HK-2 (cell line): Measurements from ENCODE around the gene ST6GALNAC6.
"Not testable (repeated sequence)": the region's sequence is repeated elsewhere in the genome, so short reads cannot be mapped to it uniquely, and the experiment has no call there.

Experiments used
- DNase-seq: peaks from one replicate; pipeline ENCODE4 v3.0.0-alpha.2; 2018; ENCODE audit not compliant: unreplicated experiment

The ST6GALNAC6 gene

DNA sequence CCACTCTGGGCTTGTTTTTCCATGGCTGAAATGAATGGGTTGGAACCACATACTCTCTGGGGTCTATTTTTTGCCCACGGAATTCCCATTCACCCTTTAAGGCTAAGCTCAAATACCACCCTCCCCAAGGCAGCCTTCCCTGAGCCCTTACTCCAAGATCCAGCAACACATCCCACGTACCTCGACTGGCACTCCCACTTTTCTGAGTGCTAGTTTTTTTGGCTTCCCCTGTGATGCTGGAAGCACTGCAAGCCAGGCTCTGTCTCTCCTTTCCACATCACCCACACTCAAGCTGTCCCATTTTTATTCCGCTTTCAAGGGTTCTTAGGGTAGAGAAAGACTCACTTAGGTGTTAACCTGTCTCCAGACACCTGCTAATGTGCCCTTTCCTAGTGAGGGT is 6.0 kb downstream of the ST6GALNAC6 start:
- DNase-seq: no peak

DNA sequence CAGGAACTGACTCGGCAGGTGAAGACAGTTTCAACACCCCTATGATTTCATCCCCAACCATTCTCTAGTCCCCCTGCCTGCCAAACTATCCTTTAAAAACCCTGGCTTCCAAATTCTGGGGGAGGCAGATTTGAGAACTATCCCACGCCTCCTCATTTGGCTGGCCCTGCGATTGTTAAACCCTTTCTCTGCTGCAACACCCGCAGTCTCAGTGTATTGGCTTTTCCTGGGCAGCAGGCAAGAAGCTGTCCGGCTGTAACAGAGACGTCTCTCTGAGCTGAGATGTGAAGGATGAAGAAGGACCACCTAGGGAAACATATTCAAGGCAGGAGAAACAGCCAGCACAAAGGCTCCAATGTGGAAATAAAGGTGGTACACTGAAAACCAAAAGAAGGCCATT is 6.6 kb downstream of the ST6GALNAC6 start:
- no peak for DNase-seq

DNA sequence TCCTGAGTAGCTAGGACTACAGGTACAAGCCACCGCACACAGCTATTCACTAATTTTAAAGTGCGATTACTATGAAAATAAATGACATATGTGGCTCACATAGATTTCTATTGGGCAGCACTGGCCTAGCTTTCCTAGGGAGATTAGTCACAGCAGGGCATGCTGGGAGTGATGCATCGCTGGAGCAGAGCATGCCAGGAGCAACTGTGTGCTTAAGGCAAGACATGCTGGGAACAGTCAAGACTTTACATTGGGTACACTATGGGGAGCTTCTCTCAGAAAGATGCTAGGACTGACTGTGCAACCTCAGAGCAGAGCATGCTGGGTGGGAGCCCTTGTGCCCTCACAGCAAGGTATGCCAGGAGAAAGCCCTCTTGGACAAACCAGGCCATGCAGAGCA is 9.3 kb downstream of the ST6GALNAC6 start:
- no peak for DNase-seq

DNA sequence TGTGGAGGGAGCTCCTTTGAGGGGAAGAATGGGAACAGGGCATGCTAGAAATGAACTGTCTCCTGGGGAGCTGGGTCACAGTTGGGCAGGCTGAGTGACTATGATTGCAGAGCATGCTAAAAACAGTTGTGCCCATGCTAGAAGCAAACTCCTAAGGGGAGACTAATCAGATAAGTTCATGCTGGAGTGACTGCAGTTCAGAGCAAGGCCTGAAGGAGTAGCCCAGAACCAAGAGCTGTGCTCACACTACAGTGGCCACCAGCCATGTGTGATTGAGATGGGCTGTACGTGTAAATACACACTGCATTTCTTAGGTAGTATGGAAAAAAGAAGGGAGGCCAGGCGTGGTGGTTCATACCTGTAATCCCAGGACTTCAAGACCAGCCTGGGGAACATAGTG is 11.6 kb downstream of the ST6GALNAC6 start:
- no peak for DNase-seq

DNA sequence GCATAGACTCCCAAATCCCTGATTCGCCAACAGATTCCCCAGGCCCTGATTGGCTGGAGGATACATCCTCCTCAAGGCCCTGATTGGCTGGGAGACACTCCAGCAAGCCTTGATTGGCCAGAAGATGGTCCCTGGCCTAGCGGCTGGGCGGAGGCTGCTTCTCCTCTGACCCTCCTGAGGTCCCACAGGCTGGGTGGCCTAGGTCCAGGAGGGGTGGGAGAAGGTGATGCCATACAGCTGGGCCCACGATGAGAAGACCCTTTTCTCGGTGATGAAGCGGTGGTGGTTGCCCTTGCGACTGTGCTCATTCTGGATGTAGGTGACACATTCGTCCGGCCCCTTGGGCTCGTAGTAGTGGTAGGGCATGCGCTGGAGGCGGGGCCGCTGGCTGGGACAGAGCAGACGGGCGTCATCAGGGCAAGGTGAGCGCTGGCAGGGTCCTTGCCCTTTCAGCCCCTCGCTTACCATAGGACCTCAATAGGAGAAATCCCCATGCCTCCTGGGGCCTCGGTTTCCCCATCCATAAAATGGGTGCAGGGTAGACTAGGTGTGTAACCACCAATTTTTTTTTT is 12.9 kb downstream of the ST6GALNAC6 start:
- DNase-seq: no peak

DNA sequence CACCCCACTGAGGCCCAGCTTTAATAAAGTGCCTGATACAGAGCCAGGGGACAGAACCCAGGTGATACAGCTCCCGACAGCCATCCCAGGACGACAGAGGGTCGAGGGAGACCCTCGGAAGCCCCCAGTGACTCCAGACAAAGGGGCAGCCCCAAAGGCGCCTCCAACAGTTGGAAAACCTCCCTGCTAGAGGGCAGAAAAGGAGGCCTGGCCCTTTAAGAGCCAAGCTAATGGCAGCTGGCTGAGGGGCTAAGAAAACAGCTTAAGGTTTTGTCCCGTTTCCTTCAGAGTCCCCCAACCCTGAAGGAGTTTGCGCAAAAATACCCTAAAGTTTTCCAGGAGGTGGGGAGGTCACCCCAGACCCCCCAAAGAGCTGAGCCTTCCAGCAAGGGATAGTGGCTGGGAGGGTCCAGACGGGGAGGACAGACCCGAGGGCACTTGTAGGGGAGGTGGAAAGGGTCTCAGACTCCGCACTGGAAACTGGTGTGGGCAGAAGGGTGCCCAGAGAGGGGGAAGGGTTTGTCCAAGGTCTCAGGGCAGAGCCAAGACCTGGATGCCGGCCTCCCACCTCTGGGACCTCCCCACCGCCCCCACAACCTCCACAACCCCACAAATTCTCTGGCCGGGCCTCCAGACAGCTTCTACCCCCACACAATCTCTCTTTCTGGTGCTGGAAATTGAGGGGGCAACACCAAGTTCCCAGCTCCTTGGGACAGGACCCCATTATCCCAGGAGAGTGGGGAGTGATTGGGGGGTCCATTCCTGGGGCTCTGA is 13.7 kb downstream of the ST6GALNAC6 start:
- DNase-seq: no peak

- no peak for DNase-seq
Observed at GRCh38 chr9:127884976-127885490, 14.4 kb downstream of the ST6GALNAC6 start.

DNA sequence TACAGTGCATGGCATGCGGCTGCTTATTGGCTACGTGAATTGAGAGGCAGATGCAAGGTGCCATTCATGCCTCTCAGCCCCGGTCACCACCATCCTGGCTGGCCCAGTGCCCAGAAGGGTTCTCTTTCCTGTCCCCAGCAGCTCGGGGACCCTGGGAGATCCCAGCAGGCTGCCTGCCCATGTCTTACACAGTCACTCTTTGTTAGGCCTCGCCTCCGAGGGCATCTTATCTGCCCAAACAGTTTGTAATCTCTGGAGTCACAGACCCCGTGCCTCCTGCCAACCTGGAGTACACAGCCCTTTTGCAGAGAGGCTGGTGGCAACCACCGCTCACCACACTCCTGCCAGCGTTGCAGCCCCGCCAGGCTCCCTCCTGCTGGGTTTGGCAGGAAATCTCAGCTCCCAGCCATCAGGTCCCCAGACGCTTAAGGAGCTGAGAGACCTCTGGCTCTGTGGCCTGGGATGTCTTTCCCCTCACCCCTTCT is 14.9 kb downstream of the ST6GALNAC6 start:
- no peak for DNase-seq

DNA sequence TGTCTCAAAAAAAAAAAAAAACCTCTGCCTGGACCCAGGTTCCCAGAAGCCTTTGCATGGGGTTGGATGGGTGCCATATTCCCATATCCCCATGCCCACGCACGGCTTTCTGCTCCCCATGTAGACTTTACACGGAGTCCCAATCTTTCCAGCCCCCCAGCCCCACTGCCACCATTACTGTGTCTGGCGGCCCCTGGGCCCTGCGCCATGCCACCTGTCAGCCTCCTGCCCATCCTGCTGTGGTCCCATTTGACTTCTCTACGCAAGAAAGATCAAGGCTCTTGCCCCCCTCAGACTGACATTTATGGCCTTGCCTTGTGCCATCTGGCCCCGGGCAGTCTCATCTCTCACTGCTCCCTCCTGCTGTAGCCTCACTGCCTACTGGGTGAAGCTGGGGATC is 15.4 kb downstream of the ST6GALNAC6 start:
- DNase-seq: no peak

DNA sequence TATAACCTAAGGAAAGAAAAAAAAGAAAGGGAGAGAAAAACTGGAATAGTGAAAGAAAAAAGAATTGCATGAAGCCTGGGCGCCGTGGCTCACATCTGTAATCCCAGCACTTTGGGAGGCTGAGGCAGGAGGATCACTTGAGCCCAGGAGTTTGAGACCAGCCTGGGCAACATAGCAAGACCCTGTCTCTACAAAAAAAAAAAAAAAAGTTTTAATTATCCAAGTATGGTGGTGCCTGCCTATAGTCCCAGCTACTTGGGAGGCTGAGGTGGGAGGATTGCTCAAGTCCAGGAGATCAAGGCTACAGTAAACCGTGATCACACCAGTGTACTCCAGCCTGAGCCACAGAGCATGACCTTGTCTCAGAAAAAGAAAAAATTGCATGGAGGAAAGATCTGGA is 17.7 kb downstream of the ST6GALNAC6 start:
- not testable (repeated sequence) for DNase-seq

- DNase-seq: no peak
Observed at GRCh38 chr9:127880143-127880542, 19.3 kb downstream of the ST6GALNAC6 start.

DNA sequence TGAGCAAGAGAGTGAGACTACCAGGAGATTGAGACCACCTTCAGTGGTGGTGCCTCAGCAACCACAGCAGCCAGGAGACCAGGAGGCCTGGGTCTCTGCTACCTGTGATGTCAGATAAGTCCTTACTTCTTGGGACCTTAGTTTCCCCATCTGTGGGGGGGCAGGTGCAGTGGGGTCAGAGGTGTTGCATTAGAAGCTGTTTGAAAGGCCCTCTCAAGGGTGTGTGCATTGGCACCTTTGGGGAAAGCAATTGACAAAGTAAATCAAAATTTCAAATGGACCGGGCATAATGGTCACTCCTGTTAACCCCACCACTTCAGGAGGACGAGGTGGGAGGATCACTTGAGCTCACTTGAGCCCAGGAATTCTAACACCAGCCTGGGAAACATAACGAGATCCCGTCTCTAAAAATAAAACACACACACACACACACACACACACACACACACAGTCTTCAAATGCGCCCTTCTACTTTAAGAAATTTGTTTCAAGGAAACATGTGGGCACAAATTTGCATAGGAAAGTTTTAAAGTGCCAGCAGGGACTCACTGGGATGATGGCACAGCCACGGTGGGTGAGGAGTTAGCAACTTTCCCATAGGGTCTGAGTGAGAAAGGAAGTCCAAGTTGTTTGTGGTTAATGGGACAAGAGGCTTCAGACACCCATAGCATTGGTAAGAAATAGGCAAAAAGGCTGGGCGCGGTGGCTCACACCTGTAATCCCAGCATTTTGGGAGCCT is 20.6 kb downstream of the ST6GALNAC6 start:
- DNase-seq: no peak

DNA sequence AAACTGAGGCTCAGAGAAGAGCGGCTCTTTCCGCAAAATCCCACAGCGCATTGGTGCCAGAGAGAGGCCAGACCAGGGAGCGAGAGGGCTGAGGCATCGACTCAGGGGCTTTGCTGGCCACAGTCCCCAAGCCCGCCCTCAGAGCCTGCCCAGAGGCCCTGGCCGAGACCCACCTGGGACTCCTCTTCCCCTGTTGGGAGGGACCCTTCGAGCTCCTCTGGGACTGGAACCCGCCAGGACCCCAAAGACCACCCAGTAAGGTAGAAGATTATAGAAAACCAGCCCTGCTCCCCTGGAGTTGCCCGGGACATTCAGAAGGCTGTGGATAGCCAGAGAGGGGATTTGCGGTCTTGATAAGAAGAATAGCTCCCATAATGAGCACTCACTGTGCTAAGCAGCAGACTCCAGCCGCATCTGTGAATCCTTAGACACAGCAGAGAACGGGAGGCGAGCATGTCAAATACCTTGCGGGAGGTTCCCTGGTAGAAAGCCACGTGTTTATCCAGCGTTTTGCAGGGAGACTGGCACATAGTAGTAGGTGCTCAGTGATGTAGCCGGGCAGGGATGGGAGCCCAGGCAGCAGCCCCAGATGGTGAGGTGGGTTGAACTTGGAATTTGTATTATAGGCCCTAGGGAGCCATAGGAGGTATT is 21.3 kb downstream of the ST6GALNAC6 start:
- no peak for DNase-seq

GRCh38 chr9:127877566-127877998 is 21.8 kb downstream of the ST6GALNAC6 start, which contains the start of gene AK1:
AK1 (minus strand) TSS chr9:127877675; CDS start chr9:127874617, 3,058 bp downstream.
- DNase-seq: peak; percentile 73

DNA sequence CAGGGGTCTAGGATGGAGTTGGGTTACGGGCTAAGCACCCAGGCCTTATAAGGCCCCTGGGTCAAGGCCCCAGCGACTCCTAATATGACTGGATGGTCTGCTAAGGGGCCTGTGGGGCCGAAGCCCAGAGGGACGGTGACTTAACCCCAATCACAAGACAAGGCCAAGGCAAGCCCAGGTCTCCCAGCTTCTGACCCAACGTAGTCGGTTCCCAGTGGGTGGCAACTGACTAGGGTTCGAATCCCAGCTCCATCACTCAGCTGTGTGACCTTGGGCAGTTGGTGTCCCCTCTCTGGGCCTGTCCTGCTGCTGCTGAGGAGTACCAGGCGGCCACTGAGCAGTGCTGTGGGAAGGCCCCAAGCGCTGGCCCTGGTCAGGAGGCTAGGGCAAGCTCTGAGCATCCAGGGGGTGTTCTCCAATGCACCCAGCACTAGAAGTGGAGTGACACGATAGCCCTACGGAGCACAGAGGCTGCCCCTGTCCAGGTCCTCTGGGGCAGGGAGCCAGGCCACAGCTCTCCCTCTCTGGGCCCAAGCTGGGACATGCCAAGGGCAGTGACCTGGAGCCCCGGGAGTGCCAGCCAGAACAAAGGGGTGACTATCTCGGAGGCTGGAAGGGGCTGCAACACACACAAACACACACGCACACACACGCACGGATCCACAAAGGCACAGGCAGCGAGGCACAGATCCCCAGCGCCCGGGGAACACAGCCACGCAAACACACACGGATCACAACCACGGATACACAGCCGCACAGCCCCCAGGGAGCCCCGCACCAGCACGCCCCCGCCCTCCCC is 22.4 kb downstream of the ST6GALNAC6 start:
- DNase-seq: no peak

GRCh38 chr9:127876026-127876763 is 23.2 kb downstream of the ST6GALNAC6 start:
- DNase-seq: no peak

GRCh38 chr9:127875306-127875966 is 24.0 kb downstream of the ST6GALNAC6 start:
- DNase-seq: no peak

GRCh38 chr9:127874301-127875221 is 24.8 kb downstream of the ST6GALNAC6 start:
- no peak for DNase-seq

GRCh38 chr9:127873886-127874285 is 25.5 kb downstream of the ST6GALNAC6 start:
- DNase-seq: no peak
